H1 (cell line): ENCODE data around the gene MSS51. TPM values are rescaled to one million over a fixed set of nuclear protein-coding genes. Genes with fewer than 3 reads are reported as not detected.

Experiments used
- CBX5 ChIP-seq: fragments of 300-800, 300-1000 bp; sonication (generic); IDR thresholded peaks from 2 replicates; pipeline ENCODE4 v1.7.1; 2016; ENCODE audit warnings: antibody characterized with exemption, low read length, low read depth
- KDM1A ChIP-seq: fragments of 200-600, 300-600 bp; sonication (generic); IDR thresholded peaks from 2 replicates; pipeline ENCODE4 v1.7.1; 2016; ENCODE audit warnings: mild to moderate bottlenecking, low read length, borderline replicate concordance
- SP4 ChIP-seq: IDR thresholded peaks from 2 replicates; pipeline ENCODE4 v1.6.1; 2012; ENCODE audit warnings: low read length, inconsistent platforms
- polyA plus RNA-seq, 7 experiments: library from polyadenylated mRNA; depleted of rRNA in 3 of 7; stranded (reverse) in 5 of 7; unstranded in 2 of 7; fragments of >200 nt in 5 of 7; fragments of 200-250 nt in 2 of 7; gene quantifications; 1 replicate in 5 of 7; 2 replicates in 1 of 7; 4 replicates in 1 of 7; pipeline versions ENCODE4 v1.2.1 to v1.2.3, GENCODE V29; 2011 to 2013; ENCODE audit warnings: missing spikeins in 2 of 7, mixed read lengths in 2 of 7
- total RNA-seq: library from RNA; stranded (reverse); fragmentation: NEBNext Ultra II Directional; extraction: Animal tissue kit (Norgen Biotek cat#: 25700); gene quantifications from 2 replicates; pipeline ENCODE4 v1.2.1, GENCODE V29; 2021

MSS51 gene
- total and polyA plus RNA-seq, 2 of the 8 experiments (the other 6 are each of a cell fraction or from before 2014, with no cell fraction given): 1.5 to 1.7 TPM

DNA sequence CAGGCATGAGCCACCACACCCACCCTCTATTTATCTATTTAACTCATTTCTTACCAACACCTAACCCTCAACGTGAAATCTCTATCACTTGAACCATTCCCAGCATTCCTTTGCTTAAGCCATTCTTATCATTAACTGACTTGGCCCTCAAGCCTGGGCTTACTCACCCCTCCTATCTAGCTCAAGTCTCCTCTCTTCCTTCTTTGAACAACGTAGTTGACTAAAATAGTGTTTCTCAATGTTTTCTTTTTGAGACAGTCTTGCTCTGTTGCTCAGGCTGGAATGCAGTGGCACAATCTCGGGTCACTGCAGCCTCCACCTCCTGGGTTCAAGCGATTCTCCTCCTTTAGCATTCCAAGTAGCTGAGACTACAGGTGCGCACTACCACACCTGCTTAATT is 26.5 kb downstream of the MSS51 start (continued):
- TF ChIP-seq SP4 (no peak), CBX5 (no peak), KDM1A (no peak)
